CD4-positive, alpha-beta T cell treated with Interleukin-2 at 100 ng/mL for 4 hours (primary cell): ENCODE measurements around the gene P2RY2.
A peak's percentile ranks its signal among the peaks of the same experiment; 100 is the strongest.
"Not testable (repeated sequence)": the region's sequence is repeated elsewhere in the genome, so short reads cannot be mapped to it uniquely, and the experiment has no call there.

ENCODE experiments used
- DNase-seq: peaks from one replicate; pipeline ENCODE4 v3.0.0-alpha.2; 2020; ENCODE audit warnings: low spot score

P2RY2 gene

DNA sequence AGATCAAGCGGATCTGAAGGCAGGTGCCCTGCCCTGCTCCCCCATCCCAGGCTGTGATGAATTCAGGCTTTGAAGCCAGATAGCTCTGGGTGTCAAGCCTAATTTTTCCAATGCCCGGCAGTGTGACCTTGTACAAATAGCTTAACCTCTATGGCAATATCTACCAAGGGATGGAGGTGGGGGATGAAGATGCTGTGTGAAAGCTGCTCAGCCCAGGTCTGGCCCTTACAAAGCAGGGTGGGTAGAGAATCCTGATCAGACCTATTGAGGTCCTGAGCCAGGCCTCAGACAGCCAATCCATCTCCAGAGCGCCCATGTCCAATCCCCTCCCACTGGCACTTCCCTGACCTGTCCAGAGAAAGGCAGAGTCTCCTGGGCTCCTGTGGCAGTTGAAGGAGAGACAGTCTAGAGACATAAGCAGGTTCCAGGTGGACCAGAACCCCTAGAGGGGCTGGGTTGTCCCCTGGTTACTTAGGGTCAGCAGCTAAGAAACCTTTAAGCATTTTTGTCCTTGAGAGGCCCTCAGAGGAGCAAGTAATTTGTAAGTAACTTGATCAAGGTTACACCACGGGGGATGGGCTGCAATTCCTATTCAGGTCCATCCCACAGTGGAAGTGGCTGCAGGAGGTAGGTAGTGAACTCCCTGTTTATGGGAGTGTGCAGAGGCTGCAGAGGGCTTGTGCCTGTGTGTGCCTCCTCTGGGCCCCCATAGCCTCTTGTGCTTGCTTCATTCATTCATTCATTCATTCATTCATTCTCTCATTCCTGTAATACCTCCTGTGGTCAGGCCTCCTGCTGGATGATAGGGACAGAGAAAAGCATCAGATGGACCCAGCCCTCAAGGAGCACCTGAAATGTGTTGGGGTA, 10.4 kb downstream of the P2RY2 start:
- no peak for DNase-seq

DNA sequence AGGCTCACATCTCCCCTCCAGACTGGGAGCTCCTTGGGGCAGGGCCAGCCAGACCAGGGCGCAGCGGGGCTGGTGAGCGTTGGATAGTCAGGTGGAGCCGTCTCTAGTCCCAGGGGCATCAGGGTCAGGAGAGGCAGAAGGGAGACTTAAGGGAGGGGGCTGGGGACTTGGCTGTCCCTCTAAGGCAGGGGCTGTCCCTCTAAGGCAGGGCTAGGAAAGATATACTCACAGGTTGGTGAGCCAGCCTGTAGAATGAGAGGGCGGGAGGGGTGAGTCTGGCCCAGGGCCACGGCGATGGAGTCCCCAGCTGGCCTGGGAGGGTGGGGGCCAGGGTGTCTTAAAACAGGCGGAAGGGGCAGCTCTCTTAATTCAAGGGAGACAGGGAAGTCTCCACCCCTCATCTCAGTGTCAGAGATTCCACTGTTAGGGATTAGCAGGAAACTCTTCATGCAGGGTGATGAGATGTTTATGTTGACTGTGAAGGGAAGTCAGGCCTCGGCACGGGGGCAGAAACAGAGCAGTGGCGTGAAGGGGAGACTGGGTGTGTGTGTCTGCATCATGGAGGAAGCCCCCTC, 11.3 kb downstream of the P2RY2 start:
- DNase-seq = no peak

DNA sequence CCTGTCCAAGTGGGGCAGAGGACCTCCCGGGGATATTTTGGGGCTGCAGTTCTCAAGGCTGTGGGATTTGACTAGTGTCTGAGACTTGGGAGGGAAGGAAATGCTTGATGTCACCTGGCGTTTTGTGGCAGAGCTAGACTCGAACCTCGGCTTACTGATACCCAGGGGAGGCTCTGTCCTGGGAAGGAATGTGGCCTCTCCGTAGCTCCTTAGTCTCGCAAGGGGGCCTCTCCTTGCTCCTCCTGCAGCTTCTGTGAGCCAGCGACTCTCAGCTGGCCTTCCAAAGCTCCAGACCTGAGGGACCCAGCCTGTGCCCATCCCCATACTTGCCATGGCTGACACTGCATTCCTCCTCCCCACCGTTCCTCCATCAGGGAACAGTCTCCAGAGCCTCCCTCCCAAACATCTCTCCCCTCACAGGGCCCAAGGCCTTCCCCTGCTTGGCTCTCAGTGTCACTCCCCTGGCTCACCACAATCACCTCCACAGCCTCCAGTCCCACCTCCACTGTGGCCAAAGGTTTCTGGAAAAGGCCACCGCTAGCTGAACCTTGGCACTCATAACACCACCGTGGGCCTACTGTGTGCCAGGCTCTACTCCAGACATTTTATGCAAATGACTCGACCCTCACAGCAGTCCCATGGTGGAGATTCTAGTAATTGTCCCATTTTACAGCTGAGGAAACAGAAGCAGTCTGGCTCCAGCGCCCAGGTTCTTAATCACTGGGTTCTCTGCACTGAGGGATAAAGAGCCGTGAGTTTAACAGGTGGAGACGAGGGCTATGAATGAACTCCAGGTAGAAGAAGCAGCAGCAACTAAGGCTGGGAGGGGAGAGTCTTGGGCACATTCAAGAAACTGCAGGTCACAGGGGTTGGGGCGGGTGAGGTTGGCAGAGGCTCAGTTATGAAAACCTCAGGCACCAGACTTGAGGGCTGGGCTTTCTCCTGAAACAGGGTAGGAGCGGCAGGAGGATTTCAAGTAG, 12.1 kb downstream of the P2RY2 start:
- DNase-seq = no peak

DNA sequence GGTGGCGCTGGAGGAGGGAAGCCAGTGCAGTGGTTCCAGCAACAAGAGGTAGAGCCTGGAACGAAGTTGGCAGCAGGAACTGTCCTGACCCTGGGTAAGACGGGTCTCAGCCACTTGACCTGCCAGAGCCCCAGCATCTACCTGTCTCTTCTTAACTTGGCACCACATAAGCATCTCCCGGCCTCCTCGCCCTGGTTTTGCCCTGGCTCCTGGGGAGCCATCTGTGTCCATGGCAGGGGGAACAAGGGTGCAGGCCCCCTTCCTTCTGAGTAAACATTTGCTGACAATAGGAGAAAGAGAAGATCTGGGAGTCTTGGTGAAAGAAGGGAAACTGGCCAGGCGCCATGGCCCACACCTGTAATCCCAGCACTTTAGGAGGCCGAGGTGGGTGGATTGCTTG, 12.8 kb downstream of the P2RY2 start:
- DNase-seq = no peak

DNA sequence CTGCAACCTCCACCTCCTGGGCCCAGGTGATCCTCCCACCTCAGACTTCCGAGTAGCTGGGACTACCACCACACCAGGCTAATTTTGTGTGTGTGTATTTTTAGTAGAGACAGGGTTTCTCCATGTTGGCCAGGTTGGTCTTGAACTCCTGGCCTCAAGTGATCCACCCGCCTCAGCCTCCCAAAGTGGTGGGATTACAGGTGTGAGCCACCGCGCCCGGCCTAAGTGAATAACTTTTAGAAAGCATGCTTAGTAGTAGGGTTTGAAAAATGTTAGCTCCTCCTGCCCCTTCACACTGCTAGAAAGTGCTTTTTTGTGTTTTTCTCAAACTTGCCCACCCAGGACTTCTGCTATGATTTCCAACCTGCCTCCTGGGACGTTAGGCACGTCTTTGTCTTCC, 14.4 kb downstream of the P2RY2 start:
- not testable (repeated sequence) for DNase-seq

DNA sequence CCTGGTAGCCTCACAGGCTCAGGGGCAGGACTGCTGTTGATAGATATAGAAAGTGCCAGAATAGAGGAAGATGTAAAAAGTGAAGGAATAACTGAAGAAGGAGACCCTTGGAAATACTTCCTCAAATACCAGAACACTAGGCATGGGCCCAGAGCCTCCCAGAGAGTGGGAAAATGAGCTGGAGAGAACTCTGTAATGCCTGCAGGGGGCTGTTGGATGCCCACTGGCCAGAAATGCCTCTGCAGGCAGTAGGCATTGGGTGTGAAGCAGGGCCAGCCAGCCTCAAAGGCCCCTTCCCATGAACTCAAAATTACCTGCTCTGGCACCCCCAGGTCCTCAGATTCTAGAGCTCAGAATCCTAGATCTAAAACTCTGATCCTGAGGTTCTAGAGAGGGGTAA, 15.1 kb downstream of the P2RY2 start:
- no peak for DNase-seq

DNA sequence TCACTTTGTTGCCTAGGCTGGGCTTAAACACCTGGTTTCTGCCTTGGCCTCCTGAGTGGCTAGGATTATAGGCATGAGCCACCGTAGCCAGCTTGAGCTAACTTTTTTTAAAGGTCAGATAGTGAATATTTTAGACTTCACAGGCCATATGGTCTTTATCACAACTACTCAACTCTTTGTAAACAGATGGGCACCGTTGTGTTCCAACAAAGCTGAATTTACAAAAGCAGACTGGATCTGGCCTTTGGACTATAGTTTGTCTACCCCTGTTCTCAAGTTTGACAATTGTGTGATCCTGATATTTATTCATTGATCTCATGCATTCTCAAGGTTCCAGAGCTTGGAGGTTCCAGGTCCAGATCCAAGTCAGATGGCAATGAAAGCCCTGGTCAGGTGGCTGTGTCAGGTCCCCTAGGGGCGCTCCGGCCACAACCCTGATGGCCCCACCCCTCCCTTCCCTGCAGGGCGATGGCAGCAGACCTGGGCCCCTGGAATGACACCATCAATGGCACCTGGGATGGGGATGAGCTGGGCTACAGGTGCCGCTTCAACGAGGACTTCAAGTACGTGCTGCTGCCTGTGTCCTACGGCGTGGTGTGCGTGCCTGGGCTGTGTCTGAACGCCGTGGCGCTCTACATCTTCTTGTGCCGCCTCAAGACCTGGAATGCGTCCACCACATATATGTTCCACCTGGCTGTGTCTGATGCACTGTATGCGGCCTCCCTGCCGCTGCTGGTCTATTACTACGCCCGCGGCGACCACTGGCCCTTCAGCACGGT, 15.8 kb downstream of the P2RY2 start:
- DNase-seq = no peak

DNA sequence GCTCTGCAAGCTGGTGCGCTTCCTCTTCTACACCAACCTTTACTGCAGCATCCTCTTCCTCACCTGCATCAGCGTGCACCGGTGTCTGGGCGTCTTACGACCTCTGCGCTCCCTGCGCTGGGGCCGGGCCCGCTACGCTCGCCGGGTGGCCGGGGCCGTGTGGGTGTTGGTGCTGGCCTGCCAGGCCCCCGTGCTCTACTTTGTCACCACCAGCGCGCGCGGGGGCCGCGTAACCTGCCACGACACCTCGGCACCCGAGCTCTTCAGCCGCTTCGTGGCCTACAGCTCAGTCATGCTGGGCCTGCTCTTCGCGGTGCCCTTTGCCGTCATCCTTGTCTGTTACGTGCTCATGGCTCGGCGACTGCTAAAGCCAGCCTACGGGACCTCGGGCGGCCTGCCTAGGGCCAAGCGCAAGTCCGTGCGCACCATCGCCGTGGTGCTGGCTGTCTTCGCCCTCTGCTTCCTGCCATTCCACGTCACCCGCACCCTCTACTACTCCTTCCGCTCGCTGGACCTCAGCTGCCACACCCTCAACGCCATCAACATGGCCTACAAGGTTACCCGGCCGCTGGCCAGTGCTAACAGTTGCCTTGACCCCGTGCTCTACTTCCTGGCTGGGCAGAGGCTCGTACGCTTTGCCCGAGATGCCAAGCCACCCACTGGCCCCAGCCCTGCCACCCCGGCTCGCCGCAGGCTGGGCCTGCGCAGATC, 16.5 kb downstream of the P2RY2 start:
- DNase-seq = no peak

DNA sequence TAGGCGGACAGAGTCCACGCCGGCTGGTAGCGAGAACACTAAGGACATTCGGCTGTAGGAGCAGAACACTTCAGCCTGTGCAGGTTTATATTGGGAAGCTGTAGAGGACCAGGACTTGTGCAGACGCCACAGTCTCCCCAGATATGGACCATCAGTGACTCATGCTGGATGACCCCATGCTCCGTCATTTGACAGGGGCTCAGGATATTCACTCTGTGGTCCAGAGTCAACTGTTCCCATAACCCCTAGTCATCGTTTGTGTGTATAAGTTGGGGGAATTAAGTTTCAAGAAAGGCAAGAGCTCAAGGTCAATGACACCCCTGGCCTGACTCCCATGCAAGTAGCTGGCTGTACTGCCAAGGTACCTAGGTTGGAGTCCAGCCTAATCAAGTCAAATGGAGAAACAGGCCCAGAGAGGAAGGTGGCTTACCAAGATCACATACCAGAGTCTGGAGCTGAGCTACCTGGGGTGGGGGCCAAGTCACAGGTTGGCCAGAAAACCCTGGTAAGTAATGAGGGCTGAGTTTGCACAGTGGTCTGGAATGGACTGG, 17.2 kb downstream of the P2RY2 start:
- no peak for DNase-seq

DNA sequence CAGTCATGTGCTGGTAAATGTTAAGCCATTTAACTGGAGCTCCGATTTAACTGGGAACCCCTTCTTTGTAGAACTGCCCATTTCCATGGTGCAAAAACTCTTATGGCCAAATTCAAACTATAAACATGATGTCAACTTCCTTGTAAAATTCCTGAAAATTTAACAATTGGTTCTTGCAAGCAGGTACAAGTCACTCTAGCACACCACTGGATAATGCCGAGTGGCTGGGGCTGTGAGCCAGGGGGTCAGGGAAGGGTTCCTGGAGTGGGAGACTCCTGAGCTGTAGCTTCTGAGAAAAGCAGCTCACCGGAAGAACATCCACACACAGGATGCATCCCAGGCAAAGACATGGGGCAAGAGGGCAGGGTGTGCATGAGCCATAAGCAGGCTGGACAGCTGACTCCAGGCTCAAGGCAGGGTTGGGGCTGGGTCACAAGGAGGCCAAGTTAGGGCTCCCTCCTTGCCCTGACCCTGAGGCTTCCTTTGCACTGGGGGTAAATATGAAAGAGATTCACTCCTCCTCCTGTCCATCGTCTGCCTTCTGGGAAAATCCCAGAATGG, 18.2 kb downstream of the P2RY2 start:
- no peak for DNase-seq

DNA sequence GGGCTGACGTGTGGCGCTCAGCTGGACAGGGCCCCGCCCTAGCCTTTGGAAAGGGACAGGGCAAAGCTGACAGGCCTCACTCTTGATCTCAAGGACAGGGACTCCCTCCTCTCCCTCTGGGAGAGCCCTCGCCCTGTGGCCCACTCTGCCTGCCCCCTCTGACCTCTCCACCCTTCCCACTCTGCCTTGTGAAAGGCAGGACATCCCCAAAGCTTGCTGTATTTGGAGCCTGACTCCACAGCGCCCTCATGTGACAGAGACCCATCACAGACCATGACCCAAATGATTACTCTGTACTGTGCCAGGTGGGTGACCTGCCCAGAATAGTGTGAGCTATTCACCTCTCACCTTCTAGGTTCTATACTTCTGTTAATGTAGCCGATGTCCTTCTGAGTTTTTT, 18.8 kb downstream of the P2RY2 start:
- DNase-seq = no peak

DNA sequence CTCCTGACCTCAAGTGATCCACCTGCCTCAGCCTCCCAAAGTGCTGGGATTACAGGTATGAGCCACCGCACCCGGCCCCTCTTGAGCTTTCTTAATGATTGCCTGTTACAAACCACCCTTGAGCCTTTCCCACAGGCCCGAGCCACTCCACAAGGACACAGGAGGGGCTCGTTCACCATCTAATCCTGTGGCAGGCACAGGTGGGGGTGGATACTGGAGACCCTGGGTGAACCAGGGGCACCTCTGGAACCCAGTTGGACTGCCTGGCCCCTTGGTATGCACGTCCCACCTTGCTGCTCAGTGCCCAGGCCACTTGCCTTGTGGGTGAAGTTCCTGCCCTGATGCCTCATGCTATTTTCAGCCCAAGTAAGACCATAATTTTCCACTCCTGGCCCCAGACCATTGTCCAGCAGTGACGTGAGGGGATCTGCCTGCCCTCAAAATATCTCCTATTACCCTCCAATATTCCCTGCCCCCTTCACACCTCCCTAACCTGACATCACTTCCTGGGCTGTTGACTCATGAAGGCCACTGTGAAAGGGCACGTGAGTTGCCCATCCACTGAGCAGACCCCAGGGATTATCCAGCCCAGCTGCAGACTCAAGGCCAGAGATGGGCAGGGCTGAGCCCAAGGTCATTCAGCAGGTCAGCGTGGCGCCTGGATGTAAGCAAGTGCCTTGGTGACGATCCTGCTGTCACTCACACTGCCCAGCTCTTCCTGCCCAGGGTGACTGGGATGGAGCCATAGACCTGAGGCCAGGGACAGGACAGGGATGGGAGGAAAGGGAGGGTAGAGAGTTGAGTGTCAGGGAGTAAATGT, 19.6 kb downstream of the P2RY2 start:
- DNase-seq = no peak

DNA sequence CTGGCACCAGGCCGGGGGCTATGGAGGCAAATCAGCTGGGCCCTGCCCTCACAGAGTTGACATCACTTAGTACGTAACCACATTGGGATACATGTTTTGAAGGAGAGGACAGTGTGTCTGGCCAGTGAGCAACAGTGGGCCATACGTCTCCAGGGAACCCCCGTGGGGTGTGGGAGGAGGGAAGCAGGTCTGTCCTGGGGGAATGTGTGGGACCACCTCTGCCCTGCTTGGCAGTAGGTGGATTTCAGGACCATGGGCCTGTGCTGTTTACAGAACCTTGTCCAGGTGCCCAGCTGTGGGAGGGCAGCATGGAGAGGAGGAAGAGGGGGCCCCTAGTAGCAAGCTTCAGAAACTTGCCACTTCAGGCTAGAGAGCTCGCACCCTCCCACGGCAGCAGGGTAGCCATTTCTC, 21.0 kb downstream of the P2RY2 start:
- no peak for DNase-seq

DNA sequence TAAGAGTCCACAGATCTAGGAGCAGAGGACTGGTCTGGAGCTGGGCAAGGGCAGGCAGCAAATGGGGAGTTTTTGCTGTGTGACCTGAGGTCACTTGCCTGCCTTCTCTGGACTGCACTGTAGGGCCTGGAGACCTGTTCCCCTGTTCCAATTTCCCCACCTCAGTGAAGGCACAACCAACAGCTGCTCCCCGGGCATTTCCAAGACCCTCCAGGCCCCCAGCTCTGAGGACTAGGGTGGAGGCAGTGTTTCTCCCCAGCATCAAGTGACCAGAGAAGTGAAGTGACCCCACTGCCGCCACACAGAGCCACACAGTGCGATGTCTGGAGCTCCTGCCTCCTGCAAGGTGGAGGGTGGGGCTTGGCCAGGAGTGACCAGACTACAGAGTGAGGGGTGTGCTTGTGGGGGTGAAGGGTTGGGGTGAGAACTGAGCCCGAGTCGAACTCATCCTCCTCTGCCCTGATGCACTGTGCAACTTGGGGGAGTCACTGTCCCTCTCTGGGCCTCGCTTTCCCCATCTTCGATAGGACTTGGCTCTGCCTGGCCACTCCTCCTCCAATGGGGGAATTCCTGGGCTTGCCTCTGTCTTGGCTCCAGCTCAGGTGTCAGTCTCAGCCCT, 21.6 kb downstream of the P2RY2 start:
- DNase-seq = no peak

DNA sequence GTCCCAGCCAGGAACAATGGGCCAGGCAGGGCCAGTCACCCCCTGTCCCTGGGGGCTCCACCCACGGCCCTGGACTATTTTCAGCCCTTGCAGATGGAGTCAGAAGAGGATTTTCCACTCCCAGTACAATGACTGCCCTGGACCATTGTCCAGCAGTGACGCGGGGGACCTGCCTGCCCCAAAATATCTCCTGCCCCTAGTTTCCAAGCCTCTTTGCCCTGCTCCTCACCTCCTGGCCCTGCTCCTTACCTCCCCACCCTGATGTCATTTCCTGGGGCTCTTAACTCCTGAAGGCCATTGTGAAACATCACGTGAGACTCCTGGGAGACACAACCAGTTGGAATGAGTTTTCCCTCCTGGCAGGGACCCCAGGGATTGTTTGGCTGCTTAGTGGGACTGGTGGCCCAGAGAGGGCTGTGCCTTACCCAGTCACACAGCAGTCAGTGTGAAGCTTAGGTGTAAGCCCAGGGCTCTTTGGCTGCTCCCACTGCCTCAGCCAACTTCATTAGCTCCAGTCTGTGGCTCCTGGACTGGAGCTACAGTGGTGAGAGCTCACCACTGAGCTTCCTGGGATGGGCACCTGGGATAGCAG, 22.2 kb downstream of the P2RY2 start:
- DNase-seq = no peak

DNA sequence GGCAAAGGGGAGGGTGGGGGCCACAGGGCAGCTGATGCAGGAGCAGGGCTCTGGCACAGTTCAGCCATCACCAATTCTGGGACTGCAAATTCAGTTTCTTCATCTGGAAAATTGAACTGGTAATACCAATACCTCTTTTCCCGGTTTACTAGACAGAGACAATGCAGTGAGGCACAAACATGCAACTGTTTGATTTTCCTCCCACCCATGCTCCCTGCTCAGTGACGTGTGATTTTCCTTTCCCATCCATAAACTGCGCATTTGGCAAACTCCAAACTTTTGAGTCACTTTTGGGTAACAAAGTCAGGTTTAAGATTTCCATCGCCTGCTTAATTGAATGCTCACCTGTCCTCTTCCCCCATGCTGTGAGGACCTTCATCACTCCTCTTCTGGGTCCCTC, 23.2 kb downstream of the P2RY2 start:
- DNase-seq = no peak

DNA sequence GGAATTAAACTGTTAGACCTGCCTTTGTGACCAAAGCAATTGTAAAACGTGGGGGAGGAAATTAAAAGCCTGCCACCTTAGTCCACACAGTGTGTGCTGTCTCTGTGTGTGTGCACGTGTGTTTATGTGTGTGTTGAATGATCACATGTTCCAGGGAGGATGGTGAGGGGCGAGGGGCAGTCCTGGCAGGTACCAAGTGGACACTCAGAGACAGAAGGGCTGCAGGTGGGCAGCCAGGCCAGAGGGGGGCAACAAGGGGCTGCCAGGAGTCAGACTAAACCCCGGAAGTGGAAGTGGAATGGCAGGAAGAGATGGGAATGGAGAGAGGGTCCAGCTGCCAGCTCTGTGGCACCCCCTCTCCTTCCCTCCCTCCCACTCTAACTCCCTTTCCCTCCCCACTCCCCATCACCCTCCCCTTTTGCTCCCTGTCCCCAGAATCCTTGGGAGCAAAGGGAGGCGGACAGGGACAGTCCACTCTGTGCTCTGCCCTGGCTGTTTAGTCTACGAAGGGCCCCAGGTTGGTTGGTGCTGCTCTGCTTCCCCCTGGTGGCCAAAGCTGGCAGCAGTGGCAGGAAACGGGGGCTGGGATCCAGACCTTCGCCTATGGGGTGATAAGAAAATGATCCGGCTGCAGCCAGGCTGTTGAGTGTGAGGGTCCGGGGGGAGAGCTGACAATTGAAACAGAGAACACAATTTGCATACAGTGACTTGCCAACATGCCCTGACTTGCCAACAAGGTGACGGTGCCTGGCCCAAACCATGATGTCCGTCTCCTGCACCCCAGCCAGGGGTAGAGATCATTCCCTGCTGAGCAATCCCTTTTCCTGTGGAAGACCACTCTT, 24.4 kb downstream of the P2RY2 start:
- DNase-seq = peak; percentile 53

DNA sequence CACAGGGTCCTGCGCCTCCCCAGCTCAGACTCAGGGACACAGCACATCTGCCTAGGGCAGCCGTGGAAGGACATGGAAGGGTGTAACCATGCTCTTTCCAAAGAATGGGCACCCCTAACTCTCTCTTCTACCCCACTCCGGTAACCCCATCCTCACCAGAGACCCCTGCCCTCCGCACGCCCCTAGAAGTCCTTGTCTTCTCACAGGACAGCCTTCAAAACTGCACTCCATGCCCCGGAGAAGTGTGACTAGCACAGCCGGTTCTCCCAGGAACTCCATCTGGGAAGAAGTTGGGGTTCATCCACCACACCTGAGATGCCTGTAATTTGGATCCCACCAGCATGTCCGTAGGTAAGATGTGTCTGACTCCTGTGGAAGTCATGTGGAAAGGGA, 25.0 kb downstream of the P2RY2 start:
- no peak for DNase-seq
